Tibial nerve (tissue), 4 donors: ENCODE measurements around the gene SPECC1. TPM values are rescaled to one million over a fixed set of nuclear protein-coding genes. Genes with fewer than 3 reads are reported as not detected.

Source experiments
- DNase-seq, 2 donors: peaks; one replicate each; pipeline ENCODE4 v3.0.0-alpha.2; 2019; ENCODE audit warnings: low spot score in 2 of 2
- H3K27ac ChIP-seq, 4 donors: fragments of 200-600 bp; sonication (generic) in 3 of 4; one replicate each; pipeline ENCODE4 v1.5.1; 2017 to 2019; ENCODE audit warnings: mild to moderate bottlenecking in 1 of 4
- H3K27me3 ChIP-seq, 2 donors: fragments of 200-600 bp; sonication (generic) in 1 of 2; one replicate each; pipeline versions ENCODE4 v1.5.1 to v1.6.0; 2017 to 2019
- H3K36me3 ChIP-seq, 3 donors: fragments of 200-600 bp; sonication (generic); one replicate each; pipeline ENCODE4 v1.5.1; 2018 to 2019
- H3K4me1 ChIP-seq, 4 donors: fragments of 200-600 bp; sonication (generic) in 3 of 4; one replicate each; pipeline ENCODE4 v1.5.1; 2017 to 2019
- H3K4me3 ChIP-seq, 4 donors: fragments of 200-600 bp; sonication (generic) in 3 of 4; one replicate each; pipeline ENCODE4 v1.5.1; 2017 to 2019; ENCODE audit warnings: mild to moderate bottlenecking in 1 of 4, moderate library complexity in 1 of 4
- H3K9me3 ChIP-seq, 4 donors: fragments of 200-600 bp; sonication (generic) in 3 of 4; one replicate each; pipeline ENCODE4 v1.5.1; 2017 to 2019
- CTCF ChIP-seq, 5 experiments: fragments of 200-600 bp in 3 of 5; fragments of 450-650 bp in 2 of 5; sonication (generic) in 3 of 5; IDR thresholded peaks; one replicate each; pipeline ENCODE4 v1.5.1; 2016 to 2019; ENCODE audit warnings: antibody characterized with exemption in 5 of 5, mild to moderate bottlenecking in 3 of 5, moderate library complexity in 2 of 5
- EP300 ChIP-seq, 2 donors: sonication (generic); formaldehyde crosslinking; IDR thresholded peaks; one replicate each; pipeline ENCODE4 v1.6.1; 2017; ENCODE audit warnings: antibody characterized with exemption in 2 of 2, mild to moderate bottlenecking in 1 of 2
- POLR2A ChIP-seq, 2 donors: fragments of 450-650 bp; IDR thresholded peaks; one replicate each; pipeline ENCODE4 v1.6.1; 2017; ENCODE audit warnings: antibody characterized with exemption in 2 of 2, mild to moderate bottlenecking in 2 of 2, moderate library complexity in 2 of 2
- WGBS, 2 donors: methylation state at CpG; one replicate each; pipeline ENCODE4 v1.1.5; 2018; 5-methylcytosine and 5-hydroxymethylcytosine counted together
- total RNA-seq, 4 donors: library from RNA; depleted of rRNA; stranded (reverse); fragments of >200 nt; gene quantifications; one replicate each; pipeline ENCODE4 v1.1.0, GENCODE V29; 2016

Gene SPECC1
- total RNA-seq, 4 donors from 2014 or later, result 63.2 to 139 (median 98.1) TPM

GRCh38 chr17:20203018-20203417 lies 193.9 kb downstream of the SPECC1 start:
- peaks cover 0 to 10% (median 0%) of the 10 kb centered on the region in 3 donors for H3K36me3 ChIP-seq
- H3K9me3 ChIP-seq, result peaks cover 0 to 5% (median 0%) of the 10 kb centered on the region in 4 donors
- no peaks in the 10 kb centered on the region for H3K27me3 ChIP-seq
- H3K4me3 ChIP-seq, result no peak overlapping the region
- TF ChIP-seq EP300 (IDR thresholded peaks at IDR 0.05) (no peak), CTCF (IDR thresholded peaks at IDR 0.05) (no peak), POLR2A (IDR thresholded peaks at IDR 0.05) (no peak)
- H3K4me1 ChIP-seq, result peaks cover 0 to 16% (median 0%) of the 10 kb centered on the region in 4 donors
- H3K27ac ChIP-seq, result no peak overlapping the region
- DNase-seq, result no peak
- WGBS, 2 donors, result 94 to 100% methylated on average over 2 of the region's 2 CpGs

GRCh38 chr17:20203761-20204263 lies 194.7 kb downstream of the SPECC1 start:
- Histone ChIP-seq H3K36me3 (peaks cover 0 to 10% (median 0%) of the 10 kb centered on the region in 3 donors), H3K27ac (no peak overlapping the region), H3K27me3 (no peaks in the 10 kb centered on the region), H3K9me3 (no peaks in the 10 kb centered on the region), H3K4me1 (peaks cover 0 to 16% (median 0%) of the 10 kb centered on the region in 4 donors), H3K4me3 (no peak overlapping the region)
- WGBS, 2 donors, result 74 to 91% methylated on average over 3 of the region's 3 CpGs
- DNase-seq, result no peak
- TF ChIP-seq EP300 (IDR thresholded peaks at IDR 0.05) (no peak), CTCF (IDR thresholded peaks at IDR 0.05) (no peak), POLR2A (IDR thresholded peaks at IDR 0.05) (no peak)

- WGBS, 2 donors, result 74 to 76% methylated on average over 5 of the region's 5 CpGs
- Histone ChIP-seq H3K9me3 (no peaks in the 10 kb centered on the region), H3K27me3 (no peaks in the 10 kb centered on the region), H3K4me3 (no peak overlapping the region), H3K4me1 (peaks cover 0 to 16% (median 0%) of the 10 kb centered on the region in 4 donors), H3K36me3 (peaks cover 0 to 14% (median 0%) of the 10 kb centered on the region in 3 donors), H3K27ac (no peak overlapping the region)
- no peak for DNase-seq
- TF ChIP-seq POLR2A (IDR thresholded peaks at IDR 0.05) (no peak), CTCF (IDR thresholded peaks at IDR 0.05) (no peak)
These were observed 196.4 kb downstream of the SPECC1 start for GRCh38 chr17:20205609-20206008.

GRCh38 chr17:20206068-20206467 lies 196.9 kb downstream of the SPECC1 start:
- Histone ChIP-seq H3K4me1 (peaks cover 0 to 16% (median 0%) of the 10 kb centered on the region in 4 donors), H3K4me3 (no peak overlapping the region), H3K9me3 (no peaks in the 10 kb centered on the region), H3K27me3 (no peaks in the 10 kb centered on the region), H3K27ac (no peak overlapping the region), H3K36me3 (peaks cover 0 to 19% (median 0%) of the 10 kb centered on the region in 3 donors)
- no peak for DNase-seq
- WGBS, 2 donors, result 61 to 77% methylated on average over 3 of the region's 3 CpGs
- TF ChIP-seq POLR2A (IDR thresholded peaks at IDR 0.05) (no peak), EP300 (IDR thresholded peaks at IDR 0.05) (no peak)

GRCh38 chr17:20206591-20206990 lies 197.4 kb downstream of the SPECC1 start:
- no peaks in the 10 kb centered on the region for H3K27me3 ChIP-seq
- no peak overlapping the region for H3K4me3 ChIP-seq
- peaks cover 0 to 23% (median 0%) of the 10 kb centered on the region in 3 donors for H3K36me3 ChIP-seq
- TF ChIP-seq EP300 (IDR thresholded peaks at IDR 0.05) (no peak), CTCF (IDR thresholded peaks at IDR 0.05) (no peak), POLR2A (IDR thresholded peaks at IDR 0.05) (no peak)
- H3K9me3 ChIP-seq, result no peaks in the 10 kb centered on the region
- H3K4me1 ChIP-seq, result peaks cover 0 to 16% (median 0%) of the 10 kb centered on the region in 4 donors
- WGBS, 2 donors, result 27 to 29% methylated on average over 3 of the region's 3 CpGs
- DNase-seq, result no peak
- peak overlapping the region in 1 of 4 donors; percentile 20 for H3K27ac ChIP-seq
